HepG2 (cell line): Measurements from ENCODE around the gene CTSZ. TPM values are rescaled to one million over a fixed set of nuclear protein-coding genes. Genes with fewer than 3 reads are reported as not detected.
A peak's percentile ranks its signal among the peaks of the same experiment; 100 is the strongest.

Experiments used
- ADNP ChIP-seq: sonication (generic); formaldehyde crosslinking; IDR thresholded peaks from 2 replicates; pipeline ENCODE4 v1.4.0; 2020; ENCODE audit warnings: missing genetic modification reagents
- BCL6 ChIP-seq: IDR thresholded peaks from 2 replicates; pipeline ENCODE4 v1.6.1; 2016; ENCODE audit warnings: missing genetic modification reagents, missing compliant biosample characterization
- BORCS8-MEF2B ChIP-seq: sonication (generic); formaldehyde crosslinking; IDR thresholded peaks from 2 replicates; pipeline ENCODE4 v1.8.0; 2022; ENCODE audit warnings: mild to moderate bottlenecking, missing genetic modification reagents
- CREB1 ChIP-seq, 2 experiments: fragments of 450-650 bp in 1 of 2; IDR thresholded peaks; 2 replicates each; pipeline ENCODE4 v1.6.1; 2016 to 2017; ENCODE audit warnings: control low read depth in 1 of 2, mild to moderate bottlenecking in 1 of 2, missing compliant biosample characterization in 1 of 2, missing genetic modification characterization in 1 of 2
- FOXM1 ChIP-seq: sonication (generic); formaldehyde crosslinking; IDR thresholded peaks from 2 replicates; pipeline ENCODE4 v1.5.0; 2020; ENCODE audit warnings: missing genetic modification reagents
- HDAC6 ChIP-seq: fragments of 200-600 bp; sonication (generic); IDR thresholded peaks from 2 replicates; pipeline ENCODE4 v1.7.0; 2017; ENCODE audit warnings: mild to moderate bottlenecking, antibody characterized with exemption, low read length, low read depth
- HOXD1 ChIP-seq: sonication (generic); formaldehyde crosslinking; IDR thresholded peaks from 2 replicates; pipeline ENCODE4 v1.5.0; 2020; ENCODE audit warnings: missing genetic modification reagents
- MEIS1 ChIP-seq: sonication (generic); formaldehyde crosslinking; IDR thresholded peaks from 2 replicates; pipeline ENCODE4 v1.9.0; 2021; ENCODE audit warnings: mild to moderate bottlenecking, missing genetic modification reagents, moderate library complexity, borderline replicate concordance
- NKX3-1 ChIP-seq: sonication (generic); formaldehyde crosslinking; IDR thresholded peaks from 2 replicates; pipeline ENCODE4 v1.5.0; 2020; ENCODE audit warnings: missing genetic modification reagents
- RORA ChIP-seq: sonication (generic); formaldehyde crosslinking; IDR thresholded peaks from 2 replicates; pipeline ENCODE4 v1.5.0; 2020; ENCODE audit warnings: mild to moderate bottlenecking, missing genetic modification reagents, moderate library complexity
- SIN3B ChIP-seq: fragments of 150-350 bp; IDR thresholded peaks from 2 replicates; pipeline ENCODE4 v1.6.1; 2014; ENCODE audit warnings: low read length
- TCF7 ChIP-seq: sonication (generic); IDR thresholded peaks from 2 replicates; pipeline ENCODE4 v1.6.1; 2016; ENCODE audit warnings: antibody characterized with exemption, low read depth
- TSC22D2 ChIP-seq: sonication (generic); formaldehyde crosslinking; IDR thresholded peaks from 2 replicates; pipeline ENCODE4 v1.5.1; 2020; ENCODE audit warnings: missing genetic modification reagents, mild to moderate bottlenecking, borderline replicate concordance
- ZBTB42 ChIP-seq: sonication (generic); formaldehyde crosslinking; IDR thresholded peaks from 2 replicates; pipeline ENCODE4 v1.5.0; 2020; ENCODE audit warnings: mild to moderate bottlenecking, missing genetic modification reagents
- ZNF20 ChIP-seq: sonication (generic); formaldehyde crosslinking; IDR thresholded peaks from 2 replicates; pipeline ENCODE4 v1.4.0; 2020; ENCODE audit warnings: mild to moderate bottlenecking, moderate library complexity, missing genetic modification reagents
- ZNF761 ChIP-seq: sonication (generic); formaldehyde crosslinking; conservative IDR thresholded peaks from 2 replicates; pipeline ENCODE4 v1.4.0; 2020; ENCODE audit warnings: mild to moderate bottlenecking, missing genetic modification reagents
- ZNF883 ChIP-seq: sonication (generic); formaldehyde crosslinking; IDR thresholded peaks from 2 replicates; pipeline ENCODE4 v1.5.1; 2020; ENCODE audit warnings: mild to moderate bottlenecking, missing genetic modification reagents; ENCODE audit errors: not compliant biosample characterization
- polyA plus RNA-seq, 8 experiments: library from polyadenylated mRNA; depleted of rRNA in 3 of 8; stranded (reverse) in 7 of 8; unstranded in 1 of 8; fragments of >200 nt; fragmentation: Illumina TruSeq in 4 of 8; extraction: Trizol in 4 of 8; gene quantifications; 2 replicates each; pipeline versions ENCODE4 v1.2.1 to v1.2.3, GENCODE V29; 2011 to 2016; ENCODE audit warnings: low read depth in 4 of 8, missing spikeins in 1 of 8, mixed read lengths in 1 of 8; ENCODE audit not compliant: insufficient read depth in 1 of 8
- total RNA-seq, 5 experiments: library from RNA; depleted of rRNA; stranded (reverse); fragments of >200 nt; fragmentation: Illumina TruSeq; extraction: Trizol; gene quantifications; 2 replicates each; pipeline ENCODE4 v1.2.3, GENCODE V29; 2016; ENCODE audit warnings: low read depth in 1 of 5
- TF ChIP-seq, protein P1 (sequence below): sonication (generic); formaldehyde crosslinking; IDR thresholded peaks from 2 replicates; pipeline ENCODE4 v1.5.0; 2020; ENCODE audit warnings: mild to moderate bottlenecking, missing genetic modification reagents
- TF ChIP-seq, protein P2 (sequence below): sonication (generic); formaldehyde crosslinking; IDR thresholded peaks from 2 replicates; pipeline ENCODE4 v1.8.1; 2023; ENCODE audit warnings: mild to moderate bottlenecking, missing genetic modification reagents, borderline replicate concordance
- TF ChIP-seq, protein P3 (sequence below): sonication (generic); formaldehyde crosslinking; IDR thresholded peaks from 2 replicates; pipeline ENCODE4 v1.4.0; 2020; ENCODE audit warnings: missing genetic modification reagents
- TF ChIP-seq, protein P4 (sequence below), 2 experiments: fragments of 450-650 bp in 1 of 2; sonication (generic) in 1 of 2; formaldehyde crosslinking; IDR thresholded peaks; 2 replicates each; pipeline versions ENCODE4 v1.5.0 to v1.8.0; 2020 to 2022; ENCODE audit warnings: mild to moderate bottlenecking in 1 of 2, missing genetic modification reagents in 1 of 2
- TF ChIP-seq, protein P5 (sequence below): sonication (generic); formaldehyde crosslinking; IDR thresholded peaks from 2 replicates; pipeline ENCODE4 v1.4.0; 2020; ENCODE audit warnings: missing genetic modification reagents, borderline replicate concordance

CTSZ gene
- total and polyA plus RNA-seq, 2 of the 13 experiments (the other 11 are each of a cell fraction or from before 2014, with no cell fraction given): 0.33 TPM; not detected in 1

DNA sequence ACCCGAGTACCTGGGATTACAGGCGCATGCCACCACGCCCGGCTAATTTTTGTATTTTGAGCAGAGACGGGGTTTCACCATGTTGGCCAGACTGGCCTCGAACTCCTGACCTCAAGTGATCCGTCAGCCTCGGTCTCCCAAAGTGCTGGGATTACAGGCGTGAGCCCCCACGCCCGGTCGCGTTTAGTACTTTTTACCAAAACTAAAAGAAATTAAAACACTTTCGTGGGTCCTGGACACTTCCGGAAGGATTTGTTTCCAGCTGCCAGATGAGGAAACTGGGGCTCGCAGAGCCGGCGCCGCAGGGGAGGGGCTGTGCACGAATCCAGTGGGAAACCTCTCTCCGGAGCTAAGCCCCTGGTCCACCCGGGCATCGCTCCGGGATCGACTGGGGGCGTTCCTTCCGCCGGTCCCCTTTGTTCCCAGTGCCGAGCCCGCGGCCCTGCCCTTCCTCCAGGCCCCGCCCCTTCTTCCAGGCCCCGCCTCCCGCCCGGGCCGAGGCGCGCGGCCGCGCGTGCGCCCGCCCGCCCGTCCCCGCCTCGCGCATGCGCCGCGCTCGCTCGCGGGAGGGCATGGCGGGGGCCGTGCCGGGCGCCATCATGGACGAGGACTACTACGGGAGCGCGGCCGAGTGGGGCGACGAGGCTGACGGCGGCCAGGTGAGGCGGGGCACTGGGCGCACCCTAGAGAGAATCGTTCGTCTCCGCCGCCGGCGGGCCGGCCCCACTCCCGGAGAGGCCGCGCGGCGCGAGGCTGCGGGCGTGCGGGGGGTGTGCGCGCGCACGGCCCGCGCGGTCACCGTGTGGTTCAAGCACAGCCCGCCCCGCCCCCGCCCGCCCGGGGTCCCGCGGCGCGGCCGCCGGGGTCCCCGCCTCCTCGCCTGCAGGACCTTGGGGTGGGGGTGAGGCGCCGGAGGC, 26.1 kb downstream of the CTSZ start, which contains the start of gene NELFCD (continued):
- TF ChIP-seq, protein P1, sequence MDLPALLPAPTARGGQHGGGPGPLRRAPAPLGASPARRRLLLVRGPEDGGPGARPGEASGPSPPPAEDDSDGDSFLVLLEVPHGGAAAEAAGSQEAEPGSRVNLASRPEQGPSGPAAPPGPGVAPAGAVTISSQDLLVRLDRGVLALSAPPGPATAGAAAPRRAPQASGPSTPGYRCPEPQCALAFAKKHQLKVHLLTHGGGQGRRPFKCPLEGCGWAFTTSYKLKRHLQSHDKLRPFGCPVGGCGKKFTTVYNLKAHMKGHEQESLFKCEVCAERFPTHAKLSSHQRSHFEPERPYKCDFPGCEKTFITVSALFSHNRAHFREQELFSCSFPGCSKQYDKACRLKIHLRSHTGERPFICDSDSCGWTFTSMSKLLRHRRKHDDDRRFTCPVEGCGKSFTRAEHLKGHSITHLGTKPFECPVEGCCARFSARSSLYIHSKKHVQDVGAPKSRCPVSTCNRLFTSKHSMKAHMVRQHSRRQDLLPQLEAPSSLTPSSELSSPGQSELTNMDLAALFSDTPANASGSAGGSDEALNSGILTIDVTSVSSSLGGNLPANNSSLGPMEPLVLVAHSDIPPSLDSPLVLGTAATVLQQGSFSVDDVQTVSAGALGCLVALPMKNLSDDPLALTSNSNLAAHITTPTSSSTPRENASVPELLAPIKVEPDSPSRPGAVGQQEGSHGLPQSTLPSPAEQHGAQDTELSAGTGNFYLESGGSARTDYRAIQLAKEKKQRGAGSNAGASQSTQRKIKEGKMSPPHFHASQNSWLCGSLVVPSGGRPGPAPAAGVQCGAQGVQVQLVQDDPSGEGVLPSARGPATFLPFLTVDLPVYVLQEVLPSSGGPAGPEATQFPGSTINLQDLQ: peak; percentile 93
- TF ChIP-seq BORCS8-MEF2B (CRISPR knock-in tag) (peak; percentile 40; the same call in 1 of the 2 replicates), ZNF20 (CRISPR knock-in tag) (no peak), TCF7 (peak; percentile 91), HOXD1 (peak; percentile 78), ZNF883 (peak; percentile 75), SIN3B (no peak), MEIS1 (CRISPR knock-in tag) (no peak), ZBTB42 (no peak), ADNP (CRISPR knock-in tag) (0 out of 2 replicates have a peak, but pooled peaks have one; percentile 33), CREB1 (IDR thresholded peaks at IDR 0.05) (no peak), CREB1 (CRISPR knock-in tag; IDR thresholded peaks at IDR 0.05) (no peak), FOXM1 (CRISPR knock-in tag) (no peak), RORA (CRISPR knock-in tag) (no peak), TSC22D2 (peak; percentile 65; the same call in 1 of the 2 replicates), BCL6 (CRISPR knock-in tag) (peak; percentile 46), NKX3-1 (peak; percentile 64), HDAC6 (no peak), ZNF761 (CRISPR knock-in tag) (peak; percentile 67; the same call in 1 of the 2 replicates)
- TF ChIP-seq, protein P2, sequence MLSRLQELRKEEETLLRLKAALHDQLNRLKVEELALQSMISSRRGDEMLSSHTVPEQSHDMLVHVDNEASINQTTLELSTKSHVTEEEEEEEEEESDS: peak; percentile 70; the same call in 1 of the 2 replicates
- TF ChIP-seq, protein P3, sequence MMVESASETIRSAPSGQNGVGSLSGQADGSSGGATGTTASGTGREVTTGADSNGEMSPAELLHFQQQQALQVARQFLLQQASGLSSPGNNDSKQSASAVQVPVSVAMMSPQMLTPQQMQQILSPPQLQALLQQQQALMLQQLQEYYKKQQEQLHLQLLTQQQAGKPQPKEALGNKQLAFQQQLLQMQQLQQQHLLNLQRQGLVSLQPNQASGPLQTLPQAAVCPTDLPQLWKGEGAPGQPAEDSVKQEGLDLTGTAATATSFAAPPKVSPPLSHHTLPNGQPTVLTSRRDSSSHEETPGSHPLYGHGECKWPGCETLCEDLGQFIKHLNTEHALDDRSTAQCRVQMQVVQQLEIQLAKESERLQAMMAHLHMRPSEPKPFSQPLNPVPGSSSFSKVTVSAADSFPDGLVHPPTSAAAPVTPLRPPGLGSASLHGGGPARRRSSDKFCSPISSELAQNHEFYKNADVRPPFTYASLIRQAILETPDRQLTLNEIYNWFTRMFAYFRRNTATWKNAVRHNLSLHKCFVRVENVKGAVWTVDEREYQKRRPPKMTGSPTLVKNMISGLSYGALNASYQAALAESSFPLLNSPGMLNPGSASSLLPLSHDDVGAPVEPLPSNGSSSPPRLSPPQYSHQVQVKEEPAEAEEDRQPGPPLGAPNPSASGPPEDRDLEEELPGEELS (CRISPR knock-in tag): peak; percentile 37; the same call in 1 of the 2 replicates
- TF ChIP-seq, protein P4, sequence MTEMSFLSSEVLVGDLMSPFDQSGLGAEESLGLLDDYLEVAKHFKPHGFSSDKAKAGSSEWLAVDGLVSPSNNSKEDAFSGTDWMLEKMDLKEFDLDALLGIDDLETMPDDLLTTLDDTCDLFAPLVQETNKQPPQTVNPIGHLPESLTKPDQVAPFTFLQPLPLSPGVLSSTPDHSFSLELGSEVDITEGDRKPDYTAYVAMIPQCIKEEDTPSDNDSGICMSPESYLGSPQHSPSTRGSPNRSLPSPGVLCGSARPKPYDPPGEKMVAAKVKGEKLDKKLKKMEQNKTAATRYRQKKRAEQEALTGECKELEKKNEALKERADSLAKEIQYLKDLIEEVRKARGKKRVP (CRISPR knock-in tag; IDR thresholded peaks at IDR 0.05): no peak
- TF ChIP-seq, protein P5, sequence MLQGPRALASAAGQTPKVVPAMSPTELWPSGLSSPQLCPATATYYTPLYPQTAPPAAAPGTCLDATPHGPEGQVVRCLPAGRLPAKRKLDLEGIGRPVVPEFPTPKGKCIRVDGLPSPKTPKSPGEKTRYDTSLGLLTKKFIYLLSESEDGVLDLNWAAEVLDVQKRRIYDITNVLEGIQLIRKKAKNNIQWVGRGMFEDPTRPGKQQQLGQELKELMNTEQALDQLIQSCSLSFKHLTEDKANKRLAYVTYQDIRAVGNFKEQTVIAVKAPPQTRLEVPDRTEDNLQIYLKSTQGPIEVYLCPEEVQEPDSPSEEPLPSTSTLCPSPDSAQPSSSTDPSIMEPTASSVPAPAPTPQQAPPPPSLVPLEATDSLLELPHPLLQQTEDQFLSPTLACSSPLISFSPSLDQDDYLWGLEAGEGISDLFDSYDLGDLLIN (CRISPR knock-in tag): no peak
